ENCODE measurements around the gene ZNF211. TPM values are rescaled to one million over a fixed set of nuclear protein-coding genes. Genes with fewer than 3 reads are reported as not detected.

The ZNF211 gene
- total RNA-seq, 2 experiments from 2014 or later = 10.5 to 12.1 TPM

DNA sequence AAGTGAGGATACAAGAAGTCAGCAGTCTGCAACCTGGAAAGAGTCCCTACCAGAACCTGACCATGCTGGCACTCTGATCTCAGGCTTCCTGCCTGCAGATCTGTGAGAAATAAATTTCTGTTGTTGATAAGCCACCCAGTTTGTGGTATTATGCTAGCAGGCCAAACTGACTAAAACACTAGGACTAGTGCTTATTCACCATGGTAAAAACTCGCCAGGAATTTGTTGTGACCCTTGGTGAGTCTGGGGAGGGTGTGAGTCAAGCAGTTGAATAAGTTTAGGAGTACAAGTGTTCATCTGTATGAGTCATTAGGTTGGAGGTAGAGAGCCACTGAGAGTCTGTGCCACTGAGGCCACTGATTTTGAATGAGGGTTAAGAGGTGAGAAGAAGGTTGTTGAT, 45.4 kb upstream of the ZNF211 start:
- intact Hi-C loops (cut with micrococcal nuclease; ENCODE audit: unreplicated experiment) = no loop called here
- POLR2A ChIA-PET = no interaction called here
- no peak overlapping the region for H3K4me2 ChIP-seq (ENCODE audit: low read length)
- no peaks in the 10 kb centered on the region for H3K9me3 ChIP-seq (ENCODE audit: low read length)
- BruUV-seq (replicated peaks) = no TSS peak
- no peak for DNase-seq (ENCODE audit: low spot score)
- no peak overlapping the region for H2AFZ ChIP-seq (ENCODE audit: low read length)
- H3K27ac ChIP-seq (ENCODE audit: low read depth, low read length, poor library complexity, severe bottlenecking) = no peak overlapping the region
- H3K79me2 ChIP-seq (ENCODE audit: insufficient read depth, low read depth, low read length) = no peaks in the 10 kb centered on the region
- CTCF ChIA-PET (ENCODE audit: unreplicated experiment) = no interaction called here
- H3K9me2 ChIP-seq (ENCODE audit: insufficient read depth, low read length) = no peaks in the 10 kb centered on the region
- no peaks in the 10 kb centered on the region for H4K20me1 ChIP-seq (ENCODE audit: insufficient read depth, low read length)
- no peaks in the 10 kb centered on the region for H3K36me3 ChIP-seq (ENCODE audit: insufficient read depth, low read length)
- no peaks in the 10 kb centered on the region for H3K4me1 ChIP-seq (ENCODE audit: insufficient read depth, low read length, poor library complexity, severe bottlenecking)
- no peak overlapping the region for H3K4me3 ChIP-seq (ENCODE audit: low read depth, low read length, poor library complexity, severe bottlenecking)
- TF ChIP-seq EZH2phosphoT487 (IDR thresholded peaks at IDR 0.05; ENCODE audit: borderline replicate concordance, low read depth, low read length) (no peak), CTCF (conservative IDR thresholded peaks at IDR 0.05; ENCODE audit: low read length) (no peak)

DNA sequence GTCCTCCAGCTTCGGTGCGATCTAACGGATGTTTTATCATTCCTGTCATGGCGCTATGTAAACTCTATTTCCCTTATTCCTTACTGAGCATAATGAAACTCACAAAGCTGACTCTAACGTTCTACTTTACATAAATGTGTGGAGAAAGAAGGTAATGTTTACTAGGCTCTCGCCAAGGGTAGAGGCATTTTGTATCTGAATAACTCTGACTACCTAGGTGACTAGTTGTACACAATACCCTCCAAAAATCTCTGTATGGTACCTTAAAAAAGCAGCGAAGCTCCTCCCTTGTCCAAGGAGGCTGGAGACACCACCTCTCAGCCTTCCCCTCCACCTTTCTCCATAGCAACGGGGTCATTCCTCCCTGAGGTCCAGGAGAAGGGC, 33.6 kb upstream of the ZNF211 start:
- H4K20me1 ChIP-seq (ENCODE audit: insufficient read depth, low read length) = no peaks in the 10 kb centered on the region
- H3K27ac ChIP-seq (ENCODE audit: low read depth, low read length, poor library complexity, severe bottlenecking) = no peak overlapping the region
- DNase-seq (ENCODE audit: low spot score) = no peak
- peak overlapping the region; percentile 95 for H2AFZ ChIP-seq (ENCODE audit: low read length)
- BruUV-seq (replicated peaks) = no TSS peak
- no peaks in the 10 kb centered on the region for H3K79me2 ChIP-seq (ENCODE audit: insufficient read depth, low read depth, low read length)
- peaks cover 10% of the 10 kb centered on the region; the same call in 1 of the 2 replicates for H3K9me3 ChIP-seq (ENCODE audit: low read length)
- ChIA-PET CTCF (ENCODE audit: unreplicated experiment) (no interaction called here), POLR2A (interaction anchor here (0.8 kb wide), 1 partner anchor 11 kb away, joined by 3 read pairs; no protein-coding TSS in a partner anchor)
- peak overlapping the region; percentile 81 for H3K4me3 ChIP-seq (ENCODE audit: low read depth, low read length, poor library complexity, severe bottlenecking)
- no peaks in the 10 kb centered on the region for H3K9me2 ChIP-seq (ENCODE audit: insufficient read depth, low read length)
- intact Hi-C loops (cut with micrococcal nuclease; ENCODE audit: unreplicated experiment) = no loop called here
- H3K4me2 ChIP-seq (ENCODE audit: low read length) = peak overlapping the region; percentile 73
- peaks cover 15% of the 10 kb centered on the region for H3K4me1 ChIP-seq (ENCODE audit: insufficient read depth, low read length, poor library complexity, severe bottlenecking)
- TF ChIP-seq CTCF (conservative IDR thresholded peaks at IDR 0.05; ENCODE audit: low read length) (no peak), EZH2phosphoT487 (IDR thresholded peaks at IDR 0.05; ENCODE audit: borderline replicate concordance, low read depth, low read length) (no peak)
- peaks cover 29% of the 10 kb centered on the region for H3K36me3 ChIP-seq (ENCODE audit: insufficient read depth, low read length)

DNA sequence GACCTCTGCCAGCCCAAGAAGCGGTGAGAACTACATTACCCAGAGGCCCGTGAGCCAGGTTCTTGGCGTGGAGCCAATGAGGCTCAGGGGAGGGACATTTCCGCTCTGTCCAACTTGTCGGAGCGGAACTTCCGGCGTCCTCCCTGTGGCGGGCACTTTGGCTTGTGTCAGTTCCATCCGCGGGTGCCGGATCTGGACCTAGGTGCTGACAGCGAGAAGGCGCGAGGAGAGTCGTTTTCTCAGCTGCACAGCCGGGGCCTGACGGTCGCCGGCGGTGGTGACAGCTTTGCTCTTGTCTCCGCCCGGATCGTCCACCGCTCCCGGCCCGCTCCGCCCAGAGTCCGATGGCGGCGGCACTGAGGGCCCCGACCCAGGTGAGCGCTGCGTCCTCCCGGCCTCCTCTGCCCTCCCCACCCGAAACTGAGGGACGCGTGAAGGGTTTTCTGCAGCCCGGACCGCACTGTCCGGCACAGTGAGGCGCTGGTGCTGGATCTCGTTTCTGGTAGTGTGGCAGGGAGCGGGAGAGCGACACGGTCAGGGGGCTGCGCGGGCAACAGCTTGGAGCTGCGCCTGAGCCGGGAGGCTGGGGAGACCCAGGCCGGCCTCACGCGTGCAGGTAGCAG, 33.1 kb upstream of the ZNF211 start, which contains the start of gene ZNF530:
Gene ZNF530 (plus strand): TSS at position 125 of the 623 bp plus-strand sequence. CDS start 4,461 bp downstream, outside the sequence.
- peak; percentile 94 for DNase-seq (ENCODE audit: low spot score)
- TF ChIP-seq EZH2phosphoT487 (IDR thresholded peaks at IDR 0.05; ENCODE audit: borderline replicate concordance, low read depth, low read length) = no peak
- TF ChIP-seq CTCF (conservative IDR thresholded peaks at IDR 0.05; ENCODE audit: low read length) = no peak
- Histone ChIP-seq H3K27ac (ENCODE audit: low read depth, low read length, poor library complexity, severe bottlenecking) (no peak within 1 kb of the TSS), H2AFZ (ENCODE audit: low read length) (peak within 1 kb of the TSS; percentile 95), H3K36me3 (ENCODE audit: insufficient read depth, low read length) (peaks cover 34% of the 10 kb centered on the region), H3K4me3 (ENCODE audit: low read depth, low read length, poor library complexity, severe bottlenecking) (peak within 1 kb of the TSS; percentile 81), H4K20me1 (ENCODE audit: insufficient read depth, low read length) (no peaks in the 10 kb centered on the region), H3K79me2 (ENCODE audit: insufficient read depth, low read depth, low read length) (no peaks in the 10 kb centered on the region), H3K4me2 (ENCODE audit: low read length) (peak within 1 kb of the TSS; percentile 73), H3K4me1 (ENCODE audit: insufficient read depth, low read length, poor library complexity, severe bottlenecking) (peaks cover 15% of the 10 kb centered on the region), H3K9me2 (ENCODE audit: insufficient read depth, low read length) (no peaks in the 10 kb centered on the region), H3K9me3 (ENCODE audit: low read length) (peaks cover 10% of the 10 kb centered on the region; the same call in 1 of the 2 replicates)
- BruUV-seq (replicated peaks) = no TSS peak
- CTCF ChIA-PET (ENCODE audit: unreplicated experiment) = no interaction called here
- POLR2A ChIA-PET = interaction anchor here (0.8 kb wide), 1 partner anchor 11 kb away, joined by 3 read pairs; no protein-coding TSS in a partner anchor
- intact Hi-C loops (cut with micrococcal nuclease; ENCODE audit: unreplicated experiment) = no loop called here

Measured in OCI-LY7 (cell line).